ENCODE data around the gene NR3C1.

The NR3C1 gene

DNA sequence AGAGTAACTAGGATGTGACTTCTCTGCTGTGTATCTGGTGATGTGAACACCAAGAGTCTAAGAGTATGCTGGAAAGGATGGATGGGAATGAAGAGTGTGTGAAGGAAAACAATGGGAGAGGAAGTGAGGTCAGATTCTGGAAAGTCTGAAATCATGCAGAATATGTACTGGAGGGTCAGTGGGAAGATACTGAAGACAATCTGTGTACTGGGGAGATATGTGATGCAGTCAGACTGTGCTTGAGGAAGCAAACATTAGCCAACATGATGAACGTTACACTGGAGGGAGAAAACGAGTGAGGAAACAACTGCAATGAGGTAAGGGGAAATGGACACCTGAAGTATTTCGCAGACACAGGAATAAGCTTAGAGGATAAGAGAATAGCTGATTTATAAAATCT is 105.7 kb downstream of the NR3C1 start:
- Histone ChIP-seq H4K20me1 (ENCODE audit: control insufficient read depth, insufficient read depth, low read depth, low read length) (no peaks in the 10 kb centered on the region), H3K79me2 (ENCODE audit: control insufficient read depth, low read length) (peaks cover 6% of the 10 kb centered on the region; the same call in 1 of the 2 replicates), H3K9me2 (replicated peaks; ENCODE audit: control insufficient read depth, low read length) (no peaks in the 10 kb centered on the region), H3K27ac (ENCODE audit: low read depth, low read length) (no peak overlapping the region), H3K4me1 (ENCODE audit: control insufficient read depth, low read length) (no peaks in the 10 kb centered on the region), H3K4me3 (ENCODE audit: low read length) (no peak overlapping the region), H3K4me2 (ENCODE audit: low read length) (no peak overlapping the region), H3K36me3 (ENCODE audit: control insufficient read depth, low read length) (peaks cover 95% of the 10 kb centered on the region), H3F3A (ENCODE audit: control insufficient read depth, insufficient read depth) (peaks cover 3% of the 10 kb centered on the region; the same call in 1 of the 2 replicates), H3K27me3 (ENCODE audit: control insufficient read depth, low read length) (no peaks in the 10 kb centered on the region), H3K9me3 (ENCODE audit: control insufficient read depth, insufficient read depth, low read length) (no peaks in the 10 kb centered on the region)
- TF ChIP-seq, protein P1, sequence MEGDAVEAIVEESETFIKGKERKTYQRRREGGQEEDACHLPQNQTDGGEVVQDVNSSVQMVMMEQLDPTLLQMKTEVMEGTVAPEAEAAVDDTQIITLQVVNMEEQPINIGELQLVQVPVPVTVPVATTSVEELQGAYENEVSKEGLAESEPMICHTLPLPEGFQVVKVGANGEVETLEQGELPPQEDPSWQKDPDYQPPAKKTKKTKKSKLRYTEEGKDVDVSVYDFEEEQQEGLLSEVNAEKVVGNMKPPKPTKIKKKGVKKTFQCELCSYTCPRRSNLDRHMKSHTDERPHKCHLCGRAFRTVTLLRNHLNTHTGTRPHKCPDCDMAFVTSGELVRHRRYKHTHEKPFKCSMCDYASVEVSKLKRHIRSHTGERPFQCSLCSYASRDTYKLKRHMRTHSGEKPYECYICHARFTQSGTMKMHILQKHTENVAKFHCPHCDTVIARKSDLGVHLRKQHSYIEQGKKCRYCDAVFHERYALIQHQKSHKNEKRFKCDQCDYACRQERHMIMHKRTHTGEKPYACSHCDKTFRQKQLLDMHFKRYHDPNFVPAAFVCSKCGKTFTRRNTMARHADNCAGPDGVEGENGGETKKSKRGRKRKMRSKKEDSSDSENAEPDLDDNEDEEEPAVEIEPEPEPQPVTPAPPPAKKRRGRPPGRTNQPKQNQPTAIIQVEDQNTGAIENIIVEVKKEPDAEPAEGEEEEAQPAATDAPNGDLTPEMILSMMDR (IDR thresholded peaks at IDR 0.05; ENCODE audit: low read depth, low read length, poor library complexity, severe bottlenecking), result no peak
- no peak for TF ChIP-seq EZH2phosphoT487 (IDR thresholded peaks at IDR 0.05; ENCODE audit: borderline replicate concordance, low read length)

GRCh38 chr5:143290125-143290524 is 113.4 kb downstream of the NR3C1 start:
- Histone ChIP-seq H3K79me2 (ENCODE audit: control insufficient read depth, low read length) (peaks cover 13% of the 10 kb centered on the region), H3F3A (ENCODE audit: control insufficient read depth, insufficient read depth) (0 out of 2 replicates have a peak, but pooled peaks cover 3% of the 10 kb centered on the region), H3K4me3 (ENCODE audit: low read length) (no peak overlapping the region), H3K27ac (ENCODE audit: low read depth, low read length) (no peak overlapping the region), H3K4me1 (ENCODE audit: control insufficient read depth, low read length) (peaks cover 13% of the 10 kb centered on the region), H3K9me2 (replicated peaks; ENCODE audit: control insufficient read depth, low read length) (no peaks in the 10 kb centered on the region), H3K36me3 (ENCODE audit: control insufficient read depth, low read length) (peaks cover 81% of the 10 kb centered on the region), H3K27me3 (ENCODE audit: control insufficient read depth, low read length) (no peaks in the 10 kb centered on the region), H3K9me3 (ENCODE audit: control insufficient read depth, insufficient read depth, low read length) (no peaks in the 10 kb centered on the region), H3K4me2 (ENCODE audit: low read length) (no peak overlapping the region), H4K20me1 (ENCODE audit: control insufficient read depth, insufficient read depth, low read depth, low read length) (no peaks in the 10 kb centered on the region)
- TF ChIP-seq, protein P1 (IDR thresholded peaks at IDR 0.05; ENCODE audit: low read depth, low read length, poor library complexity, severe bottlenecking), result no peak
- no peak for TF ChIP-seq EZH2phosphoT487 (IDR thresholded peaks at IDR 0.05; ENCODE audit: borderline replicate concordance, low read length)

DNA sequence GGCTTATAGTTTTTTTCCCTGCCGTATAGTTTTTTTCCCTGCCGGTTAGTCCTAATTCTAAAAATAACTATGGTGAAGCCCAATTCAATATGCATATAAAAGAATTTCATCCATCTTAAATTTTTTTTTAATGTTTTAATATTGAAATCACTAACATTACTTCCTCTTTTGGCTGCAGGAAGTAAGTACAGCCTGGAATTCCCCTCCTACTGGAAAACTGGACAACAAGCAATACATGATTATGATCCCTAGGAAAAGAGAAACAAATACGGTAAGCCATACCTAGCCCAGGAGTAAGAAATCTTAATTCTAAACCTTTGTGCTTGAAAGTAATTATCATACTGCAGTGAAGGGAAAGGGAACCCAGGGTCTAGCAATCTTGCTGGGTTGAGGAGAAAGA is 119.0 kb downstream of the NR3C1 start:
- H3K27me3 ChIP-seq (ENCODE audit: control insufficient read depth, low read length), result no peaks in the 10 kb centered on the region

More for the DNA sequence above, 119.0 kb downstream of the NR3C1 start:
- Histone ChIP-seq H4K20me1 (ENCODE audit: control insufficient read depth, insufficient read depth, low read depth, low read length) (no peaks in the 10 kb centered on the region), H3K4me2 (ENCODE audit: low read length) (no peak overlapping the region), H3K36me3 (ENCODE audit: control insufficient read depth, low read length) (peaks cover 82% of the 10 kb centered on the region), H3K79me2 (ENCODE audit: control insufficient read depth, low read length) (peaks cover 14% of the 10 kb centered on the region), H3F3A (ENCODE audit: control insufficient read depth, insufficient read depth) (no peaks in the 10 kb centered on the region), H3K9me2 (replicated peaks; ENCODE audit: control insufficient read depth, low read length) (no peaks in the 10 kb centered on the region), H3K27ac (ENCODE audit: low read depth, low read length) (no peak overlapping the region), H3K4me1 (ENCODE audit: control insufficient read depth, low read length) (peaks cover 19% of the 10 kb centered on the region), H3K4me3 (ENCODE audit: low read length) (no peak overlapping the region), H3K9me3 (ENCODE audit: control insufficient read depth, insufficient read depth, low read length) (no peaks in the 10 kb centered on the region)
- no peak for TF ChIP-seq EZH2phosphoT487 (IDR thresholded peaks at IDR 0.05; ENCODE audit: borderline replicate concordance, low read length)
- TF ChIP-seq, protein P1 (IDR thresholded peaks at IDR 0.05; ENCODE audit: low read depth, low read length, poor library complexity, severe bottlenecking), result no peak
